ENCODE results near the gene FIBCD1.
"Not testable (repeated sequence)": the region's sequence is repeated elsewhere in the genome, so short reads cannot be mapped to it uniquely, and the experiment has no call there.

FIBCD1 gene

DNA sequence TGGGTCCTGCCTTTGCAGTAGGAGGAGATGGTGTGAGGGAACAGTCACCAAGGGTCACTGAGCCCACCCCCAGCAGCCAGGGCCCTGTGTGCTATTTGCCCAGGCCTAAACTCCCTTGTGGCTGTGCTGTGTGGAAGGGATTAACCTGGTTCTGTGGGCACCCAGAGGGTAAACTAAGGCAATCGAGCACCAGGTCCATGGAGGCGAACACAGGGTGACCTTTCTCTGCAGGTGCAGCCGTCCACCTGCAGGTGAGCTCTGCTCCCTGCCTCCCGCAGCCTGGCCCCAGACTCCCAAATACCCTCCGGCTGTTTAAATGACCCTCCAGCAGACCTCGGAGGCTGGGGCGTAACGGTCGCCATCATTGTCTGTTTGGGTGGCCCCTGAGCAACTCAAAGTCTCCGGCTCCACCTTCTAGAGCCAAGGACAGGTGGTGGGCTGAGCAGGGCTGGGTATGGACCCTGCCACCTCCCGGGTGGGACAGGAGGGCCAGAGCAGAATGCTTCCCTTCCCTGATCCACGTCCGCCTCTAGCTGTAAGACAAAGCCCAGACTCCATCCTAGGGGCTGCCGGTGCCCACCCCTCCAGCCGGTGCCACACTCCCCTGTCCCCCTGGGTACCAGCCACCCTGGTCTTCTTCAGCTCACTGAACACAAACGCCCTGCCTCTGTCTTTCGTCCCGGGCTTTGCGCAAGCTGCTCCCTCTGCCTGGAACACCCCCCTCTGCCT lies 34.1 kb upstream of the FIBCD1 start:
- no peak for DNase-seq

DNA sequence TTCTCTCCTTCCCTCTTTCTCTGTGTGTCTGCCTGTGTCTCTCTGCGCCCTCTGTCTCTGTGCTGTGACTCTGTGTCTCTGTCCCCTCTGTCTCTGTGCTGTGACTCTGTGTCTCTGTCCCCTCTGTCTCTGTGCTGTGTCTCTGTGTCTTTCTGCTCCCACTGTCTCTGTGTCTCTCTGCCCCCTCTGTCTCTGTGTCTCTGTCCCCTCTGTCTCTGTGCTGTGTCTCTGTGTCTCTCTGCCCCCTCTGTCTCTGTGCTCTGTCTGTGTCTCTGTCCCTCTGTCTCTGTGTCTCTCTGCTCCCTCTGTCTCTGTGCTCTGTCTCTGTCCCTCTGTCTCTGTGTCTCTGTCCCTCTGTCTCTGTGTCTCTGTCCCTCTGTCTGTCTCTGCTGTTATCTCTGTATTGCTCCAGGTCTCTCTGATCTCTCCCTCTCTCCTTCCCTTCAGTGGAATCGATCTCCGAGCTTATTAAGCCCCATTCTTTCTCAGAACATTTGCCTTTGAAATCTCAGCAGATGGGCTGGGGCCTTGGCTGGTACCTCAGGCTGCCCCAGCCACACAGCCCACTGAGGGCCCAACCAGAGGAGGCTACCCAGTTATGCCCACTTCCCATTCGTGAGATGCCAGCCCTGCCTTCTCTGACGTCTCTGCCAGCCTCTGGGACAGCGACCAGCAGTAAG lies 33.4 kb upstream of the FIBCD1 start:
- DNase-seq = no peak

DNA sequence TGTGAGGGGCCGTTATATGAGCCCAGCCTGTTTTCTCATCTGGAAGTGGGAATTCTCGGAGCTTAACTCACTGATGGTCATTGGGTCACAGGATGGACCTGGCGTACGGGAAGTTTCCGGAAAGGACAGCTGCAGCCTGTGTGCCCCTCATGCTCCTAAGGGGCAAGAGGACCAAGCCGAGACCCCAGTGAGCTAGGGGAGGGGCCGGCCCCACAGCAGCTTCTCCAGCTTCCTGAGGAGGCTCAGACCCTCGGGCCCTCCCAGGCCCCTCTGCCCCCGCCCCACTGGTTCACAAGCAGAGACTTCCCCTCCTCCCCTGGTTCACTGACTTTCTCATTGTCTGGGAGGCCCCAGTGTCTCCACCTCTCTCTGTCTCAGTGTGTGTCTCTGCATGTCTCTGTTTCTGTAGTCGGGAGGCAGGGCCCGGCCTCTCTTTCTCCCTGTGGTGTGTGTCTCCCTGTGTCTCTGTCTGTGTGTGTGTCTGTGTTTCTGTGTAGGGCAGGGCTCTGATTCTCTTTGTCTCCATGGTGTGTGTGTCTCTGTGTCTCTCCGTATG lies 32.3 kb upstream of the FIBCD1 start:
- no peak for DNase-seq

DNA sequence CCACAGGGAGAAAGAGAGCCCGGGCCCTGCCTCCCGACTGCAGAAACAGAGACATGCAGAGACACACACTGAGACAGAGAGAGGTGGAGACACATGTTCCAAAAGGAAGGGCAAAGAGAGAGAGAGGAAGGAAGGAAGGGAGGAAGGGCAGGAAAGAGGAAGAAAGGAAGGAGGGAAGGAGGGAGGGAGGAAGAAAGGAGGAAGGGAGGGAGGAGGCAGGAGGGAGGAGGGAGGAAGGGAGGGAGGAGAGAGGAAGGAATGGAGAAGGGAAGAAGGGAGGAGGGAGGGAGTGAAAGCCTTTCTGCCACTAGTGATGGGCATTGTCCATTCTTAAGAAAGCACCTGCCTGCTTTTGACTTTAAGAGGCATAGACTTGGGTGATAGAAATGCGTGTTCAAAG lies 31.8 kb upstream of the FIBCD1 start:
- DNase-seq = no peak

DNA sequence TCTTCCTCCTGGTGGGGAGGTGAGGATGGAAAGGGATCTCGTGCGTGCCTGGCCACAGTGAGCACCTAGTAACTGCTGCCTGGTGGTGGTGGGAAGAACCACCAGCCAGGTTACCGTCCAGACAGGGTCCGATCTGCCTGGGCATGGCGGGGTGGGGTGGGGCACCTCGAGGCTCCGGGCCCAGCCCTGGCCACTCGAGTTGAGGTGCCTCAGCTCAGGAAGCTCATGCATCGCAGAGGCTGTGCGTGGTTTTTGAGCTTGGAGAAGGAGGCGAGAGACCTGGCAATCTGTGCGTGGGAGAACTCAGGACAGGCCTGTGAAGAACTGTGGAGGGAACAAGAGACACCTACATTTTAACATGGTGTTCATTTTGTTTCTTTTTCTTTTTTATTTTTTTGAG lies 31.0 kb upstream of the FIBCD1 start:
- no peak for DNase-seq

DNA sequence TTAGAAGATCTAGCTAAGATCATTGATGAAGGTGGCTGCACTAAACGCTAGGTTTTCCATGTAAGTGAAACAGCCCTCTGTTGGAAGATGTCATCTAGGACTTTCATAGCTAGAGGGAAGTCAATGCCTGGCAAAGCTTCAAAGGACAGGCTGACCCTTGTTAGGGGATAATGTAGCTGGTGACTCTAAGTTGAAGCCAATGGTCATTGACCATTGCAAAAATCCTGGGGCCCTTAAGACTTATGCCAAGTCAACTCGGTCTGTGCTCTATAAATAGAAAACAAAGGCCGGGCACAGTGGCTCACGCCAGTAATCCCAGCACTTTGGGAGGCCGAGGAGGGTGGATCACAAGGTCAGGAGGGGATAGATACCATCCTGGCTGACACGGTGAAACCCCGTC lies 26.6 kb upstream of the FIBCD1 start:
- no peak for DNase-seq

DNA sequence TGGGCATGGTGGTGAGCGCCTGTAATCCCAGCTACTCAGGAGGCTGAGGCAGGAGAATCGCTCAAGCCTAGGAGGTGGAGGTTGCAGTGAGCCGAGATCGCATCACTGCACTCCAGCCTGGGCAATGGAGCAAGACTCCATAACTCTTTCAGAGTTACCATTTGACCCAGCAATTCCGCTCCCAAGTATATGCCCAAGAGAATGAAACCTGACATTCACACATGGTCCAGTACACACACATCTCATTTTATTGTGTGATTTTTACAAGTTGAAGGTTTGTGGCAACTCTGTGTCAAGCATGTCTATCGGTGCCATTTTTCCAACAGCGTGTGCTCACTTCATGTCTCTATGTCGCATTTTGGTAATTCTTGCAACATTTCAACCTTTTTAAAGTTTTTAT lies 24.9 kb upstream of the FIBCD1 start:
- DNase-seq = no peak

DNA sequence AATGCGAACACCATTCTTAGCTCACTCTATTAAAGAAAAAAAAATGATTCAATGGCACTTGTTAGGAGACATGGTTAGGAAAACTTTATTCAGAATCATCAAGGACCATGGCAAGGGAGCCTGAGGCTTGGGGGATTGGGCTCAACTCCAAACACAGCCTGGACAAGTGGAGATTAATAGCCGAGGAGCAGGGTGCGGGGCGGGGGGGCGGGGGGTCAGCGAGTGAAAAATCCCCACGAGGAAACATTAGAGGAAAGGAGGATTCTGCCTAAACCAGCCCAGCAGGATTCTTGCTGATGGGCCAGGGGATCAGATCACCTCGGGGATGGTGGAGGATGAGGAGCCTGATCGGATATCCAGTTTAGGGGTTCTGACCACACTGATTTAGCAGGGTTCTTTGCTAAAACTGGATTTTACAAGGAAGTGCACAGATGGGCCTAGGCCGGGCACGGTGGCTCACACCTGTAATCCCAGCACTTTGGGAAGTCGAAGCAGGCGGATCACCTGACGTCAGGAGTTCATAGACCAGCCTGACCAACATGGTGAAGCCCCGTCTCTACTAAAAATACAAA lies 24.4 kb upstream of the FIBCD1 start:
- DNase-seq = no peak

DNA sequence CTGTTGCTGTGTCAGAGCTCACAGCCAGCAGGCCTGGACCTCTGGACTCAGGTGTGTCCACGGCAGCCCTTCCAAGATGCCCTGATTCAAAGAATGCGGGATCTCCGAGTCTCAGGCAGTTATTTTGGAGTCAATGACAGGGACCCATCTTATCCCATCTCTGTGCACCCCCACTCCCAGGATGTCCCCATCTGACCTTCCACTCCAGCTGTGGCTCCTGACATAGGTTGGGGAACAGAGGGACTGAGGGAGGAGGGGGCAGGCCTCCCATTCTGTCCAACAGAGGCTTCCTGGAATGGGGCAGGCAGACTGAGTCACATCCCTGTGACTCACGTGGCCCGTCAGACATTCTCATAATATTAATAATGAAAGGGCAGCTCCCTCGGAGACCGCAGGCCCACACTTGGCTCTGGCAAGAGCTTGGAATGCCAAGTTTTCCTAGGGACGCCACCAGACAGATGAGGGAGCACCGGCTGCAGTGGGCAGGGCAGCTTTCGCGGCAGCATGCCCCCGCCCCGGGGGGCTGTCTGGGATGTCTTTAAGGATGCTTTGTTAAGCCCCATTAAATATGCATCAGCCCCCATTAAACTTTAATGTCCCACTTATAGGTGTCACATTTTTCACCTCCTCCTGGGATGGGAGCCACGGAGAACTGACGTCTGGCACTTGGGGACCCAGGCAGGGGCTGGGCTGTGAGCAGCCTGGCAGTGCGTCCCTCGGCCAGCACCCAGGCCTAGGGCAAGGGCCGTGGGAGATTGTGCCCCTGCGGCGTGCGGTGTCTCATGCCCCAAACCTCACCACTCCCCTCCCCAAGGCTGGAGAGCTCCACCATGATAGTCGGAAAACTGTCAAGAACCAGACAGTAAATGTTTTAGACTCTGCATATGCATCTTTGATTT lies 23.6 kb upstream of the FIBCD1 start:
- no peak for DNase-seq

DNA sequence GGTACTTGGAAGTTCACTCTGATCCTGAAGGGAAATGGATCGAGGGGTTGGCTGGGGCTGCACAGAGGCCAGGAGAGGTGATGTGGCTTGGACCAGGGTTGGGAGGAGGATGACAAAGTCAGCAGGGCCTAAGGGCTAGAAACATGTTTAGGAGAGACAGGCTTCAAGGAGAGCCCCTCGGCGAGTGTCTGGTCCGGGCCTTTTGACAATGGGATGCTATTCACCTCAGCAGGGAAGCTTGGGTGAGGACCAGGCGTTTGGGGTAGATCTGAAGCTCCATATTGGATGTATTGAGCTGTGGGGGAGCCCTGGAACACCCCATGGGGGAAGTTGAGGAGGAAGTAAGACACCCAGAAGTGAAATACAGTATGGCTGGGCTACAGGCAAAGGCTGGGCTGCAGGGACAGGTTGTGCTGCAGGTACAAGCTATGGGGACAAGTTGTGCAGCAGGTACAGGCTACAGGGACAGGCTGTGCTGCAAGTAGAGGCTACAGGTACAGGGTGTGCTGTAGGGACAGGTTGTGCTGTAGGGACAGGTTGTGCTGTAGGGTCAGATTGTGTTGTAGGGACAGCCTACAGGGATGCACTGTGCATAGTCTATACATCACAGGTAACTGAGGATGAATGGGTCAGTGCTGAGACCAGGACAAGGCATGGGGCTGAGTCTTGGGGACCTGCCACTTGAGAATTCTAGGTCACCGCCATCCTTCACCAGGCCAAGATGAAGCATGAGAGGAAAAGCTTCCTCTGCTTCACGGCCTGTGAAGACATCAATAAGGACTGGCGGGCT lies 22.7 kb upstream of the FIBCD1 start:
- no peak for DNase-seq

DNA sequence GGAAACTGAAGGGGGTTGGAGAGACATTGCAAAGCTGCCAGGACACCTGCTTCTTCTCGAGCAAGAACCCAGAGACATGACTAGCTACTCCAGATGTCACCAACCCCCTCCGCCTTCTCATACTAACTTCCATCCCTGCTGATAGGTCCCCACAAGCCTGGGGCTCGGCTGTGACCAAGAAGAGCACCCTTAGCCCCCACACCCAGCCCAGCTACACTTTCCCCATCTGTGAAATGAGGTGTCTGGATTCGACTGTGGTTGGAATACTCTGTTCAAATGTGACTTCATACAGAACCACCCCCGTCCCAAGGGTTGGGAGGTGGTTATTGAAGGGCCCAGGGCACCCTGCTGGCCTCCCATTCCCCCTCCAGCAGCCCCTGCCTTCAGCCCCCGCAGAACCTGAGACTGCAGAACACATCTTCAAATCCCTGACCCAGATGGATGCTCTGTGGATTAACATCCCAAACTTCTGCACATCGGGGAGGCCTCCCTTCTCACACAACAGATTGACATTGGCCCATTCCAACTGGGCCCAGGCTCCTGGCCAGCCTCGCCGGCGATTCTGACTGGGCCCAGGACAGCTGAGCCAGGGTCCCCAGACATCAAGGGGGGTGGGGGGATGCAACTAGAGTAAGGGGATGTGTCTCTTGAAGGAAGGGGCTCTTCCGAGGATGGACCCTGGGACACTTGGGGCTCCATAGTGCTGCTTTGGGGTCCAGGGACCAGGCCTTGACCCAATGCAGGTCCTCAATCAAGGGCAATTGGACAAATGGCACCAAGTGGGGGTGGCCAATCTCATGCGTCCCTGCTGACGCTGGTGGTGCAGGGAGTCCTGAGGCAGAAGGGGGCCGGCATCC lies 21.7 kb upstream of the FIBCD1 start:
- no peak for DNase-seq

DNA sequence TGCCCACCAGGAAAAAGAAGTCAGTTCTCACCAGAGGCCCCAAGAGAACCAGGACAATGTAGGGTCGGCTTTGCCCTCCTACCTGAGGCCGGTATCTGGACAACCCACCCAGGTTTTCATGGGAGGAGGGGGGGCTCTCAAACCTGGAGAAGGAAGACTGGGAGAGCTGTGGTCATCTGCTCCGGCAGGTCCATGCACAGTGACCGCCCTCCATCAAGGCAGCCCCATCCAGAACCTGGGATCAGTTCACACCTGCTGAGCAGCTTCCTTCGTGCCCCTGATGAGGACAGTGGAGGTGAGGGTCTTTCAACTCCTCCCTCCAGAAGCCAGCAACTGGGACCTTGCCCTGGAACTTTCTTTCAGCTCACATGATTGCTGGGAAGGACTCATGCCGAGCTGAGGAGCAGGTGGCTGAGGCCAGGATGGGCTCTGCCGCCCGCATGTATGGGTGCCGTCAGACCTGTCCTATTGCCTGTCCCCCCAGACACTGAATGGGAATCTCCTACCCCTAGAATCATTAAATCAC lies 20.8 kb upstream of the FIBCD1 start:
- DNase-seq = no peak

DNA sequence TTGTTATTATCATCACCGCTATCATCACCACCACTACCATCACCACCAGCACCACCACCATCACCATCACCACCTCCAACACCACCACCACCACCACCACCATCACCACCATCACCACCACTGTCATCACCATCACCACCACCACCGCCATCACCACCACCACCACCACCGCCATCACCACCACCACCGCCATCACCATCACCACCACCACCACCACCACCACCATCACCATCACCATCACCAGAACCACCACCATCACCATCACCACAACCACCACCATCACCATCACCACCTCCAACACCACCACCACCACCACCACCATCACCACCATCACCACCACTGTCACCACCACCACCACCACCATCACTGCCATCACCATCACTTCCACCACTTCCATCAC lies 19.5 kb upstream of the FIBCD1 start:
- not testable (repeated sequence) for DNase-seq

DNA sequence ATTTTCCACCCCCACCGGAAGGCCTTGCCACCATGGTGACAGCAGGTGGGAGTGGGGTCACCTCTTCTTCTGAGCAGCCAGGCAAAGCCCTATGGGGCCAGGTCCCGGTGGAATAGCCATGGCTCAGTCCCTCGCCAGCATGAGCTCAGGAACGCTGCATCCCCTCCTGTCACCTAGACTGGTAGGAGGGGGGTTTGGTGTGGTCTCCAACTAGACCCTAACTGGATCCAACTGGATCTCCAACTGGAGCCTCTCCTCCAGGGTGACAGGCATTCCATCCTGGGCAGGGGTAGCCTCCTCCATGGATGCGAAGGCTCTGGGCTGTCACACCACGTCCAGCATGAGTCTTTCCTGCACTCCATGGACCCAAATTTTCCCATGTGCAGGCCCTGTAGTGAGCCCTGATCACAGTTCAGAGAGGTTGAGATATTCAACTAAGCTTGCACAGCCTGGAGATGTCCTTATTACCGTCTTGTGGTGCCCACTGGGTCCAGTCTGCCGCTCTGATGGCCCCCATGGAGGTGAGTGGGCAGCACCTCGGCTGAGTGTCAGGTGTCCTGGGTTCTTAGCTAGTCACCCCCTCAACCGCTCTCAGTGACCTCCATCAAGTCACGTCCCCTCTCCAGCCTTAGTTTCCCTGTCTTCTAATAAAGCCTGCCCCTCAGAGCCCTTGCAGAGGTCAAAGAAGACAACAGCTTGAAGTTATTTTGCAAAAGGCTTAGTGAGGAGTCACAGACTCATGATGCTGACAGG lies 18.6 kb upstream of the FIBCD1 start:
- DNase-seq = no peak

DNA sequence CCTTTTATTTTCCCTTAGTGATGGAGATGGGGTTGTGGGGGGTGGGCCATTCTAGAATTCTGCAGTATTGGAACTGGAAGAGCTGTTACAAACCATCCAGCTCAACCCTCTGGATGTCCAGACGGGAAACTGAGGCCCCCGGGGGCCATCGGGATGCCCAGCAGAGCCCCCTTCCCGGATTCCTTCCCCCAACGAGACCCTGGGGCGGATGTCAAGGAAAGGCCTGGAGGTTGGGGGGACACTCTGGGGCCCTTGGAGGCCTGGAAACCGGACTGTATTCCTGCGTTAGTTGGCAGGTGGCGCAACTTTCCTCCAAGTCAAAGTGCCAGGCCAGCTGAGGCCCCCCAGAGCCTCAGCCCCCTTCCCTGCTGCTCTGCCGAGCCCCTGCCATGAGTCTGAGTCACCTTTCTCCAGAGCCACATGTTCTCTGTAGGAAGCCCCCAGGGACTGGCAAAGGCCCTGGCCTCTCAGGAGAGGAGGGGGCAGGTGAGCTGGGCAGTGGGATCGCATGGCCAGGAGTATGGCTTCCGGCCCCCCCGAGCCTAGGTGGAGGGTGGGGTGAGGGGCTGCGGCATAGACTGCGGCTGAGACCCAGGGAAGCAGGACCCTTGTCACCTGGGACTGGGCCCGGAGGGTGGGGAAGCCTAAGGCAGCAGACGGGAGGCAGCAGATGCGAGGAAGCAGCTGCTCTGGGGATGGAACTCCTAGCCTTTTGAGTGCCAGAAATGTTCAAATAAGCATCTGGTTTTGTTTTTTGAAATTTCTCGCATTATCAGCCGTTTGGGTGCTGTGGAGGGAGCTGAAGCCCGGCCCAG lies 17.8 kb upstream of the FIBCD1 start:
- no peak for DNase-seq

DNA sequence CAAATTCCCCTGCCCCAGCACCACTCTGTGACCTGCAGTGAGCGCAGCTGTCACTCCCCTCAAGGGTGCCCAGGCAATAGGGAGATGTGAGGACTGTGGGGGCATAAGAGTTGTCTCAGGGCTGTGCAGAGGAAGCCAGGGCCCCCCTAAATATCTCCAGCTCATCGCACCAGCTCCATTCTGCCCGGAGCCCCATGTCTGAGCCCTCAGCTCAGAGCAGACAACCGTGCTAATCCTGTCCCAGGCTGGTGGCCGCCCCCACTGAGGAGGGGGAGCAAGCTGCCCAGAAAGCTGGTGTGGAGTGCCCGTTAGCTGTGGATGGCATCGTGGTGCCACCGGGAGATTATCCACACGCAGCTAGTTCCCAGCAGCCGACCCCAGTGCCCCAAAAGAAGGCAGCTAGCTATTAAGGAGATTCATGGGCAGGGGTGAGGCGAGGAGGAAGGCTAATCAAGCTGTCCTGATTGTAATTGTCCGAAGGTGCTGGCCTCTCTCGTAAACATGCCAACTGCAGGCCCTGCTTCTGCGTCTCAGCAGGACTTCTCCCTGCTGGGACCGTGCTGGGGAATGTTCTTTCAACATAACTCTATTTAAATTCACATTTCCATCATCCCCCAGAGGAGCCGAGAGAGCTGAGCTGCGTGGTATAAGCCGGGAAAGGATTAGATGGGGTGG lies 17.0 kb upstream of the FIBCD1 start:
- no peak for DNase-seq

DNA sequence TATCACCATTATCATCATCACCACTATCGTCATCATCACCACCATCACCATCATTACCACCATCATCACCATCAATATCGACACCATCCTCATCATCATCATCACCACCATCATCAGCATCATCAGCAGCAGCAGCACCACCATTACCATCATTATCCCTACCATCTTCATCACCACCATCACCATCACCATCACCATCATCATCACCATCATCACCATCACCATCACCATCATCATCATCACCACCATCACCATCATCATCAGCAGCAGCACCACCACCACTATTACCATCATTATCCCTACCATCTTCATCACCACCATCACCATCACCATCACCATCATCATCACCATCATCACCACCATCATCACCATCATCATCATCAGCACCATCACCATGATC lies 15.9 kb upstream of the FIBCD1 start:
- DNase-seq = not testable (repeated sequence)

DNA sequence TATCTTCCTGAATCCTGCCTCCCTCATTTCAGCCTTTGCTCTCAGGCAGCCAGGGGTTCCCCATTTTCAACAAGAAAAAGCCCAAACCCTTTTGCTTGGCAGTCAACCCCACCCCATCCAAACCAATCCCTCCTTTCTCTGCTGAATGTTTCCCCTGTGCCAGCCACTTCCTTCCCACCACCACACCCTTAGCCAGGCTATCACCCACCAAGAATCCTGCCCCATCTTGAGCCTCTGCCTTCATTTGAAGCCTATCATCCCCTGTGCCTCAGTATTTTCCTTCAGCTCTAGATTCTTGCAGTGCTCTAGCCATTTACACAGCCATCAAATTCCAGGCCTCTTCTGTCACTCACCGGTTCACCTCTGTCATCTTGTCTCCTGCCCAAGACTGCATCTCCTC lies 15.3 kb upstream of the FIBCD1 start:
- no peak for DNase-seq

All from femur (tissue), 1 donor.